Cardiac fibroblast (primary cell): Measurements from ENCODE around the gene ATXN7L1.
"Not testable (repeated sequence)": the region's sequence is repeated elsewhere in the genome, so short reads cannot be mapped to it uniquely, and the experiment has no call there.

Source experiments
- DNase-seq, 2 donors: peaks; one replicate each; pipeline versions ENCODE4 v3.0.0 to v3.0.0-alpha.2; 2010; ENCODE audit warnings: low read depth in 2 of 2
- H3K4me3 ChIP-seq, 2 donors: replicated peaks in 1 of 2; 1 replicate in 1 of 2; 2 replicates in 1 of 2; pipeline ENCODE4 v1.5.1; 2011; ENCODE audit warnings: low read depth in 2 of 2, low read length in 2 of 2, mild to moderate bottlenecking in 2 of 2, moderate library complexity in 1 of 2
- CTCF ChIP-seq: IDR thresholded peaks from one replicate; pipeline ENCODE4 v1.5.1; 2011; ENCODE audit warnings: low read depth, mild to moderate bottlenecking, low read length, inconsistent platforms

The ATXN7L1 gene

GRCh38 chr7:105791926-105792325 lies 84.5 kb downstream of the ATXN7L1 start:
- no peak for DNase-seq
- H3K4me3 ChIP-seq: no peak overlapping the region
- TF ChIP-seq CTCF: no peak

- TF ChIP-seq CTCF: no peak
- no peak for DNase-seq
- no peak overlapping the region for H3K4me3 ChIP-seq
Measured at GRCh38 chr7:105790996-105791395, 85.4 kb downstream of the ATXN7L1 start.

GRCh38 chr7:105790452-105790851 lies 85.9 kb downstream of the ATXN7L1 start:
- not testable (repeated sequence) for DNase-seq, H3K4me3 ChIP-seq

GRCh38 chr7:105788816-105789349 lies 87.5 kb downstream of the ATXN7L1 start:
- no peak for DNase-seq
- H3K4me3 ChIP-seq: no peak overlapping the region
- TF ChIP-seq CTCF: no peak

- no peak for TF ChIP-seq CTCF
- H3K4me3 ChIP-seq: no peak overlapping the region
- DNase-seq: no peak
Measured at GRCh38 chr7:105788356-105788755, 88.0 kb downstream of the ATXN7L1 start.

GRCh38 chr7:105787793-105788192 lies 88.6 kb downstream of the ATXN7L1 start:
- DNase-seq: no peak
- no peak for TF ChIP-seq CTCF
- H3K4me3 ChIP-seq: no peak overlapping the region

- no peak overlapping the region for H3K4me3 ChIP-seq
- no peak for DNase-seq
- TF ChIP-seq CTCF: no peak
Measured at GRCh38 chr7:105786520-105787470, 89.6 kb downstream of the ATXN7L1 start.
